A673 (cell line): ENCODE data around the gene ARFRP1. TPM values are rescaled to one million over a fixed set of nuclear protein-coding genes. Genes with fewer than 3 reads are reported as not detected.

ENCODE experiments used
- BruUV-seq: library from RNA; stranded (reverse); fragments of 400-500 nt; replicated peaks from 2 replicates; lab custom pipeline; 2021; lab: Mats Ljungman, UMichigan
- CTCF ChIA-PET: fragments of 300-600 bp; sonication (Branson Sonifier 250); formaldehyde crosslinking; loops from one replicate; lab custom pipeline; 2022; ENCODE audit warnings: antibody characterized with exemption; lab: Charles Lee
- POLR2A ChIA-PET: fragments of 300-600 bp; sonication (Branson Sonifier 250); formaldehyde crosslinking; loops from one replicate; lab custom pipeline; 2022; ENCODE audit warnings: antibody characterized with exemption; ENCODE audit not compliant: low non-redundant PET; lab: Charles Lee
- DNase-seq: peaks from one replicate; pipeline ENCODE4 v3.0.0-alpha.2; 2015; ENCODE audit warnings: low spot score
- H3K27ac ChIP-seq: fragments of 200-600 bp; sonication (generic); 2 replicates; pipeline ENCODE4 v1.5.1; 2016; ENCODE audit warnings: mixed run types, low read depth, mild to moderate bottlenecking, mixed read lengths, antibody characterized with exemption, low read length; ENCODE audit not compliant: poor library complexity, severe bottlenecking
- H3K27me3 ChIP-seq: fragments of 200-600 bp; sonication (generic); replicated peaks from 2 replicates; pipeline ENCODE4 v1.6.1; 2017; ENCODE audit warnings: mixed run types, low read depth, mild to moderate bottlenecking, mixed read lengths, antibody characterized with exemption, low read length; ENCODE audit not compliant: insufficient read depth, poor library complexity
- H3K36me3 ChIP-seq: fragments of 200-600 bp; sonication (generic); 2 replicates; pipeline ENCODE4 v1.6.1; 2016; ENCODE audit warnings: mixed run types, mild to moderate bottlenecking, mixed read lengths, antibody characterized with exemption, low read length; ENCODE audit not compliant: insufficient read depth, poor library complexity, severe bottlenecking
- H3K4me1 ChIP-seq: fragments of 200-600 bp; sonication (generic); 2 replicates; pipeline ENCODE4 v1.6.1; 2017; ENCODE audit warnings: mixed run types, mild to moderate bottlenecking, mixed read lengths, antibody characterized with exemption, low read length; ENCODE audit not compliant: insufficient read depth, poor library complexity, severe bottlenecking
- H3K4me3 ChIP-seq: fragments of 200-600 bp; sonication (generic); 2 replicates; pipeline ENCODE4 v1.5.1; 2016; ENCODE audit warnings: low read depth, mixed run types, mild to moderate bottlenecking, mixed read lengths, low read length; ENCODE audit not compliant: poor library complexity, severe bottlenecking
- H3K9me3 ChIP-seq: fragments of 200-600 bp; sonication (generic); 2 replicates; pipeline ENCODE4 v1.6.1; 2016; ENCODE audit warnings: mixed run types, low read depth, mild to moderate bottlenecking, mixed read lengths, antibody characterized with exemption, low read length; ENCODE audit not compliant: poor library complexity, severe bottlenecking
- EZH2 ChIP-seq: fragments of 200-600 bp; sonication (generic); IDR thresholded peaks from 2 replicates; pipeline ENCODE4 v1.6.1; 2017; ENCODE audit warnings: borderline replicate concordance, low read depth, mild to moderate bottlenecking, mixed read lengths, antibody characterized with exemption, low read length; ENCODE audit not compliant: poor library complexity, severe bottlenecking
- intact Hi-C: fragments of 100-400 bp; cut with micrococcal nuclease; formaldehyde crosslinking; loops from one replicate; pipeline ENCODE4 v1.10.0; 2022; ENCODE audit not compliant: unreplicated experiment
- total RNA-seq: library from RNA; stranded (reverse); gene quantifications from 2 replicates; pipeline ENCODE4 v1.2.3, GENCODE V29; 2021
- TF ChIP-seq, protein P1 (sequence below): fragments of 300-800, 200-600 bp; sonication (generic); conservative IDR thresholded peaks from 2 replicates; pipeline ENCODE4 v1.5.1; 2017; ENCODE audit warnings: low read depth, mild to moderate bottlenecking, antibody characterized with exemption, low read length, moderate library complexity, mixed read lengths

ARFRP1 gene
- total RNA-seq, 1 experiment from 2014 or later = 41.1 TPM

DNA sequence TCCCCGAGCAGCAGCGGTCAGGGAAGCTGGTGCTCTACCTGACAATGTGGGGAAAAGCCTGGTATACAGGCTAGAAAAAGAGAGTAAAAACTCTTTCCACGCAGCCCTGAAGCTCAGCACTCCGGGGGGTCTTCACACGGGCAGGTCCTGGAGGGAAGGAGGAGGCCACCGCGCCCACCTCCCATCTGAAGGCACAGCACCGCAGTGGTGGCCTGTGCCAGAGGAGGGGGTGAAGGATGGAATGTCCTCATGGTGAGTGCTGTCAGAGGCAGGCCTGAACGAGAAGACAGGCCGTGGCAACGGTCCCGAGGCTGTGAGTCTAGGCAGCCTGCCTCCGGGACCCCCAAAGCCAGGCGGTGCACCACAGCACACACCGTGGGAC lies 37.6 kb upstream of the ARFRP1 start:
- no peak overlapping the region for H3K4me3 ChIP-seq
- ChIA-PET POLR2A (no interaction called here), CTCF (no interaction called here)
- BruUV-seq = no TSS peak
- H3K4me1 ChIP-seq = peaks cover 16% of the 10 kb centered on the region
- intact Hi-C loops = no loop called here
- TF ChIP-seq, protein P1, sequence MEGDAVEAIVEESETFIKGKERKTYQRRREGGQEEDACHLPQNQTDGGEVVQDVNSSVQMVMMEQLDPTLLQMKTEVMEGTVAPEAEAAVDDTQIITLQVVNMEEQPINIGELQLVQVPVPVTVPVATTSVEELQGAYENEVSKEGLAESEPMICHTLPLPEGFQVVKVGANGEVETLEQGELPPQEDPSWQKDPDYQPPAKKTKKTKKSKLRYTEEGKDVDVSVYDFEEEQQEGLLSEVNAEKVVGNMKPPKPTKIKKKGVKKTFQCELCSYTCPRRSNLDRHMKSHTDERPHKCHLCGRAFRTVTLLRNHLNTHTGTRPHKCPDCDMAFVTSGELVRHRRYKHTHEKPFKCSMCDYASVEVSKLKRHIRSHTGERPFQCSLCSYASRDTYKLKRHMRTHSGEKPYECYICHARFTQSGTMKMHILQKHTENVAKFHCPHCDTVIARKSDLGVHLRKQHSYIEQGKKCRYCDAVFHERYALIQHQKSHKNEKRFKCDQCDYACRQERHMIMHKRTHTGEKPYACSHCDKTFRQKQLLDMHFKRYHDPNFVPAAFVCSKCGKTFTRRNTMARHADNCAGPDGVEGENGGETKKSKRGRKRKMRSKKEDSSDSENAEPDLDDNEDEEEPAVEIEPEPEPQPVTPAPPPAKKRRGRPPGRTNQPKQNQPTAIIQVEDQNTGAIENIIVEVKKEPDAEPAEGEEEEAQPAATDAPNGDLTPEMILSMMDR = no peak
- TF ChIP-seq EZH2 = no peak
- DNase-seq = no peak
- H3K9me3 ChIP-seq = no peaks in the 10 kb centered on the region
- peaks cover 24% of the 10 kb centered on the region for H3K36me3 ChIP-seq
- no peaks in the 10 kb centered on the region for H3K27me3 ChIP-seq
- H3K27ac ChIP-seq = no peak overlapping the region

DNA sequence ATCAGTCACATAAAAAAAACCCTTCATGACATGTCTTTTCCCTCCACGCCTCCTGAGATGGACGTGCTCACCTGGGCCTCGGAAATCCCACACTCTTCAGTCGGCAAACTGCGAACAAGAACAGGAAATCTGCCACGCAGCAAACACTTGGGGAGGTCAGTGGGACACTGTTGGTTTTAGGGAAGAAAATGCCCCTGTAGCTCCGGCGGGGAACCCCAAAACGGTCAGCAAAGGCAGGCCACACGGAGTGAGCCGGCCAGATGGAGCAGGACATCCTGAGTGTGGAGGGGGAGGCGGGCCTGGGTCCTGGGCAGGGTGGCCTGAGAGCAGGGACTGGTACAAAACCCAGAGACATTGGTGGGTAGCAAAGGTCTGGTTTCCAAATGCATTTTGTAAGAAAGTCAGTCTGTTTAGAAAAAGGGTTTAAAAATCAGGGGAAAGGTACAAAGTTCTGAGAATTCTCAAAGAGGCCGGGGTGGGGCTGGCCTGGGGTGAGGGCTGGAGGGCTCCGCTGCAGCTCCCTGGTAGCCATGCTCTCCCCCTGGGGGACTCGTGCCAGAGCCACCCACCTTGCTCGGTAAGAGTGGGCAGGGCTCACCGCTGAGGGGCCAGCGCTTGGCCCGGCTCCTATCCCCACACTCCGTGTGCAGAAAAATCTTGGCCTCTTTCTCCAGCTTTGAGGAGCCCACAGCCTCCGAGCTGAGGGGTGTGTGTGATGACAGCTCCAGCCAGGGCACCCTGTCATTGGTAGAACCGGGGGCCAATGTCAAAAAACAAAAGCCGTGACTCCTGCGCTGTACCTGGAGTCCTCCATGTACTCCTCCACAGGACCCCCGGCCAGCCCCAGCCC lies 37.0 kb upstream of the ARFRP1 start:
- no peak overlapping the region for H3K4me3 ChIP-seq
- peaks cover 16% of the 10 kb centered on the region for H3K4me1 ChIP-seq
- H3K27ac ChIP-seq = no peak overlapping the region
- no peaks in the 10 kb centered on the region for H3K9me3 ChIP-seq
- DNase-seq = no peak
- H3K27me3 ChIP-seq = no peaks in the 10 kb centered on the region
- intact Hi-C loops = no loop called here
- TF ChIP-seq EZH2 = no peak
- ChIA-PET POLR2A (no interaction called here), CTCF (no interaction called here)
- H3K36me3 ChIP-seq = peaks cover 24% of the 10 kb centered on the region
- no TSS peak for BruUV-seq

DNA sequence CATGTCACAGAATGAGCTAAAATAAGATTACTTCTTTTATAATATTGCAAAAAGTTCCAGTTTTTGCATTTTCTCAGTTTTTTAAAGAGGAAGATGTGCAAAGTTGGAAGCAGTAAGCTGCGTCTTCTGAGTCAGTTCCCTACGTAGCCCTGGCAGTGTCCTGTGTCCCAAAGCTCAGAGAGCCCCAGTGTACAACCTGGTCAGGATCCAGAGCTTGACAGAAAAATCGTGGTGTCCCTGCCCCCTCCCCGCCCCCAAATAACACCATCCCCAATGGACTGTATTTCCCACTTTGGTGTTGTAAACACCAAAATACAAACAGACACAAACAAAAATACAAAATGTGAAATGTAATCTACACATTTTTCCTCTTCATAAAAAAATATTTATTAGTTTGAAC lies 36.4 kb upstream of the ARFRP1 start:
- no peaks in the 10 kb centered on the region for H3K27me3 ChIP-seq
- H3K9me3 ChIP-seq = no peaks in the 10 kb centered on the region
- intact Hi-C loops = no loop called here
- TF ChIP-seq, protein P1 = no peak
- TF ChIP-seq EZH2 = no peak
- H3K4me1 ChIP-seq = peaks cover 16% of the 10 kb centered on the region
- no peak overlapping the region for H3K27ac ChIP-seq
- BruUV-seq = no TSS peak
- H3K36me3 ChIP-seq = peaks cover 24% of the 10 kb centered on the region
- POLR2A ChIA-PET = interaction anchor here (0.6 kb wide), 1 partner anchor 123 kb away, joined by 20 read pairs; no protein-coding TSS in a partner anchor
- no peak overlapping the region for H3K4me3 ChIP-seq
- DNase-seq = no peak
- CTCF ChIA-PET = no interaction called here
